CMK (cell line): ENCODE data around the gene TPK1.

Experiments
- DNase-seq: peaks from one replicate; pipeline ENCODE4 v3.0.0-alpha.2; 2010; ENCODE audit warnings: low read depth

Gene TPK1

DNA sequence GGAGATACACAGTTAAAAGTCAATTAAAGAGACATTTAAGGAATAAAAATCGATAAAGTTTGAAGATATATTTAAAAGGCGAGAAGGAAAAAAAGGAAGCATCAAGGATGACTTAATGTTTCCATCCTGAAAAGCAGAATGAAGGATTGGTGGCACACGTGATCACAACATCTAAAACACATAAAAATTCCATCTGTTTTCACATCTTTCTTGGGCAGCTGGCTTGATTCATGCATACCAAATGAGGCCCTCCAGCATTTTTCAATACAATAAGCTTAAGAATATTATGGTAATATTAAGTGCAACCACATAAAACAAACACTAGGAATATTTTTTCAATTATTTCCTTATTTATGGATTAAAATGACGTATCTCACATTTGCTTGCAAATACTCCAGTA is 112.6 kb downstream of the TPK1 start:
- DNase-seq = no peak

DNA sequence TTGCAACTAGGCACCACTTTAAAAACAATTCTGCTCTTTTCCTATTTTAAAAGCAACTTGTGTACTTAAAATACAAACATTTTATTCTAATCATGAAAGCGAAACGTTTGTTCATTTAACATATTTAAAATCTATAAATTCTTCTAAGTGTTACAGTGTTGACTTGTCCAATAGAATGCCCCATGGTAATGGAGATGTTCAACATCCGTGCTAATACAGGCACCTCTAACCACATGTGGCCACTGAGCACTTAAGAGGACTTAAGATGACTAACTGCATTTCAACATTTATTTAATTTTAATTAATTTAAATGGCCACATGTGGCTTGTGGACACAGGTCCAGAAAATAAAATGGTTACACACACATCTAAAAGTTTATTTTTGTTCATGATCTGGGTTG is 115.1 kb downstream of the TPK1 start:
- no peak for DNase-seq

DNA sequence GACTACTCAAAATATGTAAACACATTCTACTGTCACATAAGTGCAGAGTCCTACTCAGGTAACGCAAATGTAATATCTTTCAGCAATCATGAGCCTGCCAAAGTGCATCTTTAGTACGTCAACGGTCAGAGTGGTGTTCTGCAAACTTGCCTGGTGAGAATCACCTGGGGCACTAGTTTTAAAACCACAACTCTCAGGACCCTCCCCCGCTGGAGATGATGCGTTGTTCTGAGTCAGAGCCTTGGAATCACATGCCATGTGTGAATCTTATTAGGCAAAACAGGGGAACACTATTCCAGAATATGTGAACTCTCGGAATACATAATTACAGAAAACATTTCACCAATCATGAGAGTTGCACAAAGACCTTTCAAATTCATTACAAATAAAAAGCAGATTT is 115.7 kb downstream of the TPK1 start:
- DNase-seq = no peak

DNA sequence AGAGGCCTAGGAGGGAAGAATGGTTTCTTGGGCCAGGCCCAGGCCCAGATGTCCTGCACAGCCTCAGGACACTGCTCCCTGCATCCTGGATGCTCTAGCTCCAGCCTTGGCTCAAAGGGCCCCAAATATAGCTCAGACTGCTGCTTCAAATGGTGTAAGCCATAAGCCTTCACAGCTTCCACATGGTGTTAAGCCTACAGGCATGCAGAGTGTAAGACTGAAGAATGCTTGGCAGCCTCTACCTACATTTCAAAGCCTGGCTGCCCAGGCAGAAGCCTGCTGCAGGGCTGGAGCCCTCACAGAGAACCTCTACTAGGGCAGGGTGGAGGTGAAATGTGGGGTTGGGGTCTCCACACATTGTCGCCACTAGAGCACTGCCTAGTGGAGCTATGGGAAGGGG is 118.1 kb downstream of the TPK1 start:
- no peak for DNase-seq

DNA sequence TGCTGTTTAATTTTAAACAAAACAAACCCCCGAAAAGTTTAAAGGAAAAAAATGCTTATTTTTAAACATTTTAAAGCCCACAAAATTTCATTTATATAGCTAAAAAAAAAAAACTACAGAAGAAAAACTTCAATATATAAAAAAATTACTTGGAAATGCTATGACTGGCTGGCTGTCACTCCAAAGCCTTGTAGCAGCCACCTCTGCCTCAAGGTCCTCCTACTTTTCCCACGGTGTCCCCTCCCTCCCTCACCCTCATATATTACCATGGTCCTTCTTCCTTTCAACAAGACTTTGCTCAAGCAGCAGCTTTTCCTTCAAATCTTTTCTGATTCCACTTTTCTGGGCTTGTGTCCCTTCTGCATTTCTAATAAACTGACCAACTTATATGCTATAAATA is 122.0 kb downstream of the TPK1 start:
- no peak for DNase-seq

DNA sequence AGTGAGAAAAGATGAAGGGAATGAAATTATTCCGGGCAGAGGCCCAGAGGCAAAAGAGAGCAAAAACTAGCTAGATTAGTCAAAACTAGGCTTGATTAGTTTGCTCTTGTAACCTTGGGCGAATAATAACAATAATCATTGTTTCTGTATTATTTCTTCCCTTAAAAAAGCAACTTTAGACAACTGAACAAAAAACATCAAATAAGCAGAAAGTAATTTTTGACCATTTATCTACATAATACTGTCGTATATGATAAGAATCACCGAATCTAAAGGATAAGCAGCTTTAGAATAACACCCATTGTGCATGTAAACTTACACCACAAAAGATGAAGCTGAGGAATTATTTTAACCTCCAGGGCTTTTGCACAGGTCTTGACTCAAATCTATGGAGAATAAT is 125.1 kb downstream of the TPK1 start:
- DNase-seq = no peak

DNA sequence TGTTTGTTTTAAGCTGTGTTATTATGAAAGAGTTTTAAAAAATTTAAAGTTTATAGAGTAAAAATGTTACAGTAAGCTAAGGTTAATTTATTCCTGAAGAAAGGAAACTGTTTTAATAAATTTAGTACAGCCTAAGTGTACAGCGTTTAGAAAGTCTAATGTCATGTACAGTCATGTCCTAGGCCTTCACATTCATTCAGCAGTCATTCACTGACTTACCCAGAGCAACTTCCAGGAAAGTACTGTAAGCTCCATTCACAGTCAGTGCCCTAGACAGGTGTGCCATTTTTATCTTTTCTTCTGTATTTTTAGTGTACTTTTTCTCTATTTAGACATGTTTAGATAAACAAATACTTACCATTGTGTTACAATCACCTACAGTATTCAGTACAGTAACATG is 126.8 kb downstream of the TPK1 start:
- DNase-seq = no peak

DNA sequence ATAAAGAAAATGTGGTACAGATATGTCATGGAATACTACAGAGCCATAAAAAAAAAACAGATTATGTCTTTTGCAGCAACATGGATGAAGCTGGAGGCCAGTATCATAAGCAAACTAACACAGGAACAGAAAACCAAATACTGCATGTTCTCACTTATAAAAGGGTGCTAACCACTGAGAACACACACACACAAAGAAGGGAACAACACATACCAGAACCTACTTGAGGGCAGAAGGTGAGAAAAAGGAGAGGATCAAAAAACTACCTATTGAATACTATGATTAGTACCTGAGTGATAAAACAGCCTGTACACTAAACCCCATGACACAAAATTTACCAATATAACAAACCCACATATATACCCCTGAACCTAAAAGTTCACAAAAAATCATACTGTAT is 144.6 kb downstream of the TPK1 start:
- DNase-seq = no peak

DNA sequence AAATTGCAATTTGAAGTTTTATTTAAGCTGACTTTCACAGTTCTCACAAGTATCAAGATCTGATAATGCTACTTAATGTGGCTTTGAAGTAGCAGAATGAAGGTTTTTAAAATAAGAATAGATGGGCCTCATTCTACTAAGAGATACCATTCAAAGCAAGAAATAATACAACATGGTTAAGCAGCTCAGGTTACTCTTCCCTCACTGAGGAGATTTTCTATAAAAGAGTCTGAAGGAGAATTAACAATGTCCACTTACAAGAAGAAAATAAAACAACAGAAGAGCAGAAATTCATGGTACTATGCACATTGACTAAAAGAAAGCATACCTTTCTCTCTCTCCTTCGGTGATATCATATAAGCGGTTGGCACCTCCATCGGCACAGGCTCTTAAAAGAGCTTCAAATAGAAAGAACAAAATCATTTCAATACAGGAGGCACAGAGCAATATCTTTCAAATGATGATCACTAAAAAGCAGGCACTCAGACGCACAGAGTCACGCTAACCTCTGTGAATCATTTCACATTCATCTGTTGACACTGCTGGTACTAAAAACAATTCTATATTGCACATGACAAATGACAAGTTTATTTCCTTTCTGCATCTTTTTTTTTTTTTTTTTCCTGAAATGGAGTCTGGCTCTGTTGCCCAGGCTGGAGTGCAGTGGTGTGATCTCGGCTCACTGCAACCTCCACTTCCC is 153.1 kb downstream of the TPK1 start:
- DNase-seq = no peak

DNA sequence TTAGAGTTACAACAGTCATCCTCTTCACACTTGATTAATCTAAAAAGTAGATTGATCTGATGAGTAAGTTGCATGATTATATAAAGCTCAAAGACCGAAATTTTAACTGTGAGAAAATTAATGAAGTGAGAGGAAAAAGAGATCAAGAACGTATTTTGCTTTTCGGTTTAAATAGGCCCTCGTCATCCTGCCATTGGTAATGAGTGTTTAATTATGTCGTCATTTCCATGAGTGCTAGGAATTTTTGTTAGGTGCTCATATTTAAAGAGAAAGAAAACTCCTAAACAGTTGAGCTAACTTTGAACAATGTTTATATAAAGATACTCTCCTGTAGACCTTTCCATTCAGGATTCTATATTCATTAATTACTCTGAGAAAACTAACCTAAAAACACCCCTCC is 159.4 kb downstream of the TPK1 start:
- DNase-seq = no peak

DNA sequence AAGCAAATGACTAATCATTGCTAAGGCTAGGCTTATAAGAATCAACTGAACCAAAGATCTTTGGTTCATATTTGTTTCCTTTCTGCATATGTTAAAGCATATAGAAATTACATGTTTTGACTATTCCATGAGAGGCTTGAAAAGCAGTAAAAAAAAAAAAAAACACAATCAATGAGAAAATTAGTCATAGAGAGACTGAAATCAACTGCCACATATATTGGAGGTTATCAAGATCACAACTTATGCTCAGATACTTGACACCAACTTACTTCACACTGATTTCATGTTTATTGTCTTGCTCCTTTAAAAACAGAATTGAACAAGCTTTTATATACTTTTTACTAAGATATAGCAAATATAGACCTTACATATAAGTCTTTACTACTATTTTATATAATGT is 161.3 kb downstream of the TPK1 start:
- no peak for DNase-seq

DNA sequence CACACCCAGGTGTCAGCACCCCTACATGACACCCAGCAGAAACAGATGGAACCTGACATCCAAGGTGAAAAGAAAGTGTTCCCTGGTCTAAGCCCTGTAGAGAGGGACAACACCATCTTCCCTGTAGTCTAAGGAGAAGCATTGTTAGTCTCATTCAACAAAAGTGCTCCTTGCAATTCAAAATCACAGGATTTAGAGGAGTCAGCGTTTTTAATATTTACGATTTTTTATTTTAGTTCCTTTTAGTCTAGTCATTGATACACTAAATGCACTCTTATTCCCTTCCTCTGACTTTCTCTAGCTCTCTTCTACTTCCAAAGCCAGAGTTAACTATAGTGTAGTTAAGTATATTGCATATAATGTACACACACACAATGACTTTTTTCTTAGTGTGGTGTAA is 163.0 kb downstream of the TPK1 start:
- DNase-seq = no peak

DNA sequence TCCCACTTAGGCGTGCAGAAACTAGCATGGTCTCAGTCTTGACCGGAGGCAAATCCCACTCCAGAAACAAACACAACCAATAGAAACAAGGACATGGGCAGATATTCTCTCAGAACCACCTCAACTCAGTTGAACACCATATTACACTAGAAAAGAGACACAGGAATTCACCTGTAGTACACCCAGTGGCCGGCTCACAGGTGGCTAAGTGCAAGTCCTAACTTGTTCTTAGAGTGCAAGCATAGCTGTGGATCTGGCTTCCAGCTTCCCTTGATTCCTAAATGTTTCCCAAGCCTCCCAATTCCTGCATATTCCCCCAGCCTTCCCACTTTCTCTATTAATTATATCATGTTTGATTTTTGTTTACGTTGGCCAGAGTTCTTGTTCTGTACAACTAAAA is 164.4 kb downstream of the TPK1 start:
- DNase-seq = no peak

DNA sequence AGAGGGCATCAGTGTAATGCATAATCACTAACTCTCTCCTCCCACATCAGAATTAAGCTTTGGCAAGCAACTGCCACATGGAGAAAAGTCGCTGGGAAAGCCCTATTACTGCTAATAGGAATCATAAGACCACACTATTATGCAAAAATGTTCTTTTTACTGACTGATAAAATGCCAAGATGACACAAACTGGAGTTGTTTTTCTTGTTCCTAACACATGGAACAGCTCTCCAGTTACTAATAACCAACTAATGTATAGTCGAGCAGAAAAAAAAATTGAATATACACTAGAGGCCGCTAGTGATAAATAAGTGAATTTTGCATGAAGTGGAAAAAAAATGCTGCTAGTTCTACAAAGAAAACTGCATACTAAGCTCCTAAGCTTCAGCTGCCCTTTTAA is 165.6 kb downstream of the TPK1 start:
- no peak for DNase-seq

DNA sequence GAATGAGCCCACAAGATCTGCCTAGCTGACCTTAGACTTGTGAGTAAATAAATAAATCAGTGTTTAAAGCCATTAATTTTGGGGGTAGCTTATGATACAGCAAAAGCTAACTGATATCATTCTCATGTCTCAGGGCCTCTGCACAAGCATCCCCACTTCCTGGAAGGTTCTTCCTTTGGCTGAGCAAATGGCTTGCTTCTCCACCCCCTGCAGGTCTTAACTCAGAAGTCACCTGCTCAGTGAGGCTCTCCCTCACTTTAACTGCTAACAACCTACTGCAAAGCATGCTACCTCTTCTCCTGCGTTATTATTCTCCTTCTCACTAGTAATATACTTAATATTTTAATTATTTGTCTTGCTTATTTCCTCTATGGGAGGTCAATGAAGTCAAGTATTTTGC is 167.3 kb downstream of the TPK1 start:
- no peak for DNase-seq

DNA sequence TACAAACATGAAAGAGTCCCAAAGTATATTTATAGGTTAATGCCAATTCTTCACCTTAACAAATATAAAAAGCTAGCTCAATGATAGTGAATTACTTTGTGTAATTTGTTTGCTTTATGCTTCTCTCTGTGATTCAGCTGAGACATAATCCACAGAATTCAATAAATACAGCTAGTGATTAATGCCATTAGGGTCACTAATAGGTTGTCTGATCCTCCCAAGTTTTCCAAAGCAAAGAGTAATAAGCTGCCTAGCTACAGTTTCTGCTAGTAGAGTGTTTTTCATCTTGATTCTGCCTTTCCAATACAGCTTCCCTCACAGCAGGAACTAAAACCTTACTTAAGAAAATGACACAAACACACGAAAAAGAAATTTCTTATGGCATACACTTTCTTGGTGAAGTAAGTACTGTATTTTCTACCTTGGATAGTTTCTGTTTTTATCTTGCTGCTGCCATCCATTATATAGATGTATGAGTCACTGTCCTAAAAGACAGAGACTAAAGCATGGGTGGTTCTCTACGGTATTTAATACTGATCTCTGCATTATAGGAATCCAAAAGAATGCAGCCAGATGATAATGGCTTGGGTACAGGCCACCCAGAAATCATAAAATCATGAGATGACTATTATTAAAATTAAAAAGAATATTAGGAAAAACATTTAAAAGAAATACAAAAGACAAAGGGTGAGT is 170.0 kb downstream of the TPK1 start:
- DNase-seq = no peak

DNA sequence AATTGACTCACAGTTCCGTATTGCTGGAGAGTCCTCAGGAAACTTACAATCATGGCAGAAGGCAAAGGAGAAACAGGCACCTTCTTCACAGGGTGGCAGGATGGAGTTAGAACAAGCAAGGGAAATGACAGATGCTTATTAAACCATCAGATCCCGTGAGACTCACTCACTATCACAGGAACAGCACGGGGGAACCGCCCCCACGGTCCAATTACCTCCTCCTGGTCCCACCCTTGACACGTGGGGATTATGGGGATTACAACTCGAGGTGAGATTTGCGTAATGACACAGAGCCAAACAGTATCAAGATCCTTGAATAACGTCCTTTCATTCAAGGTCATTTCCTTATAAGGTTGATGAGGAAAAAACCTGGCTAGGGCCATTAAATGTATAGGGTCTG is 176.6 kb downstream of the TPK1 start:
- no peak for DNase-seq

DNA sequence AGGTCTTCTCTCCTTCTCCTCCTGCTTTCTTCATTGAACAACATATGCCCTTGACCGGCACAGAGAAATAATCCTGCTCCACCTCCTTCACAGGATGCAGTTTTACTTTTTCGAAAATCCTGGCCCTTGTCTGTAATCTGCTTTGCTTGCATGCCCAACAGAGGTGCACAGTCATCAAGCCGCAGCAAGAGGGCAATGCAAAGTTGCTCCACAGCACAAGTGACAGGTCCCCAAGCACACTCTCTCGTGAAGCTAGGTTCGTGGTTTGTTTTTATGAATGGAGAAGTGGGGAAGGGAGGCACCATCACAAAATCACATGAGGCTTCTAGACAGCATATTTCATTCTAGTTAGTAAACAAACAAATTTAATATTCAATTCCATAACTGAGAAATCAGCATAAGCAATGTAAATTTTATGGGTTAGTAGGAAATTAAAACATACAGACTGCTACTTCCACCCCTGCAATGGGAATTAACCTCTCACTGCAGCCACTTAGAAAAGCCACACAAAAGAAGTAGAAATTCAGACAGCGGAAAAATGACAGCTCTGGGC is 178.8 kb downstream of the TPK1 start:
- DNase-seq = no peak

DNA sequence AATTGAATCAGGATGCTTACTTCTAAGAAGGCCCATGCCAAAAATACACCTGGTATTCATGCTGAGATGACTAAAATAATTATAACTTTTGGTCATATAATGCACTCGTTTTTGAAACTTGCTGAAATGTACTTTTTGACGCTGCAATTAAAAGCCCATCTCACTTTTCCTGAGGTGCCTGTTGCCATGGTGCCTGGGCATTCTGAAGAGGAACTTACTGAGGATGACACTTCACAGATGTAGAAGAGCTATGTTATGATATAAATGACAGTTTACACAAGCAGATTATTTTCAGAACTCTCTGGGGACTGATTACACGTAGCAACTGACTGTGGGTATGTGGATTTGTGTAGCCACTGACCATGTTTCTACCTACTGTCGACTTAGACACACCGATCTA is 182.4 kb downstream of the TPK1 start:
- DNase-seq = no peak

DNA sequence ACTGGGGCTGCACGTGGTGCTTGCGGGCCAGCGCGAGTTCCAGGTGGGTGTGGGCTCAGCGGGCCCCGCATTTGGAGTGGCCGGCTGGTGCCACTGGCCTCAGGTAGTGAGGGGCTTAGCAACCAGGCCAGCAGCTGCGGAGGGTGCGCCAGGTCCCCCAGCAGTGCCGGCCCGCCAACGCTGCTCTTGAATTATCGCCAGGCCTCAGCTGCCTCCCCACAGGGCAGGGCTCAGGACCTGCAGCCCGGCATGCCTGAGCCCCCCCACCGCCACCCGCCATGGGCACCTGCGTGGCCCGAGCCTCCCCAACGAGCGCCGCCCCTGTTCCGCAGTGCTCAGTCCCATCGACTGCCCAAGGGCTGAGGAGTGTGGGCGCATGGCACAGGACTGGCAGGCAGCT is 185.4 kb downstream of the TPK1 start:
- no peak for DNase-seq

DNA sequence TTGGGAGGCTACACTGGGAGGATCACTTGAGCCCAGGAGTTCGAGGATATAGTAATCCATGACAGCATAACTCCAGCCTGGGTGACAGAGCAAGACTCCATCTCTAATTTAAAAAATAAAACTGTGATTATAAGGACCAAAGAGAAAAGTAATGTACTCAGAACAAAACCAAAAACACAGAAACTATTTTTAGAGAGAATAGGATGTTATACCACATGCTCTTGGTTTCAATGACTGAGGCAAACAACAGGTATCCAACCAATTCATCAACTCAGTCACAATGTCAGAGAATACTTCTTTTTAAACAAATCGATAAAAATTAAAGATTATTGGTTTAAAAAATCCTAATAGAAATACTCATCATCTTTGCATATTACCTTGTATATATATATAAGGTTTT is 186.7 kb downstream of the TPK1 start:
- DNase-seq = no peak

DNA sequence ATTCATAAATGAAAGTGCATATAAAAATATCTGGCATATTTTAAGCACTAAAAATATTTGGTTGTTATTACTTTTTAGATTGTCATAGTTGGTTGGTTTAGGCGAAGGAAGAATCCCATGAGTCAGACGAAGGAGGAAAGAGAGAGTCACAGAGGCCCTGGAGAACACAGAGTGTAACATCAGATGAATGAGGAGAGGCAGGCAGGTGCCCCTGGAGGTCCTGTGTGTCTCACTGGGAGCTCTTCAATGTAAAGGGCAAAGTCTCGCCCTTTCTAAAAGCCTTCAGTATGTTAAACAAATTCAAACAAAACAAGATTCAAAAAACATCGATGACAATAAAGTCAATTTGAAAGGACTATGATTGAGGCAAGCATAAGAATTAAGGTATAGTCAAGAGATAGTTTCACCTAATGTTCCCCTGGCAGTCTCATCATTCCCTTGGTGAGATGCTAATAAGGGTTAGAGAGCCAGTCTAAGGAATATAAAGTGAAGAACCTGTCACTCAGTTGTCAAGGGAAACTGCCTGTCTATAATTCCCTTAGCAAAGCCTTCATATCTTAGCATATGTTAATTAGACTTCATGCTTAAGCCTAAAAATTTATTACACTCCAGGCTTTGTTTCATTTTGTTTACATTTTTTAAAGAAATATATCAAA is 194.3 kb downstream of the TPK1 start:
- DNase-seq = no peak

DNA sequence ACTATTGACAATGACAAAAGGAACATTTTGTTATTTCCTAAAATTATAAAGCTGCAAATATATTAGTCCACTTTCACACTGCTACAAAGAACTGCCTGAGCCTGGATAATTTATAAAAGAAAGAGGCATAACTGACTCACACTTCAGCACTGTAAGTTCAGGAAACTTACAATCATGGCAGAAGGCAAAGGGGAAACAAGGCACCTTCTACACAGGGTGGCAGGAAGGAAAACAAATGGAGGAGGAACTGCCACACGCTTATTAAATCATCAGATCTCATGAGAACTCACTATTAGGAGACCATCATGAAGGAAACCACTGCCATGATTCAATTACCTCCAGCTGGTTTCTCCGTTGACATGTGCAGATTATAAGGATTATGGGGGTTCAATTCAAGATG is 203.1 kb downstream of the TPK1 start:
- no peak for DNase-seq
